ENCODE data around the gene ANKH. TPM values are rescaled to one million over a fixed set of nuclear protein-coding genes. Genes with fewer than 3 reads are reported as not detected.

ANKH gene
- total RNA-seq, 1 donor from 2014 or later = 75.9 TPM

GRCh38 chr5:14721990-14722656, 149.5 kb downstream of the ANKH start:
- peak; percentile 63 for ATAC-seq
- DNase-seq (ENCODE audit: low spot score) = no peak

- no peak for ATAC-seq
- no peak for DNase-seq (ENCODE audit: low spot score)
These were observed 151.2 kb downstream of the ANKH start for GRCh38 chr5:14720236-14720923.

- DNase-seq (ENCODE audit: low spot score) (no peak), ATAC-seq (no peak)
These were observed 152.8 kb downstream of the ANKH start for GRCh38 chr5:14718778-14719177.

- DNase-seq (ENCODE audit: low spot score) = no peak
- peak; percentile 65 for ATAC-seq
These were observed 154.5 kb downstream of the ANKH start for GRCh38 chr5:14716755-14717752.

GRCh38 chr5:14715481-14715880, 156.1 kb downstream of the ANKH start:
- DNase-seq (ENCODE audit: low spot score) = no peak
- no peak for ATAC-seq

- ATAC-seq (peak; percentile 3), DNase-seq (ENCODE audit: low spot score) (no peak)
These were observed 156.9 kb downstream of the ANKH start for GRCh38 chr5:14714706-14715105.

- DNase-seq (ENCODE audit: low spot score) (no peak), ATAC-seq (peak; percentile 5)
These were observed 157.8 kb downstream of the ANKH start for GRCh38 chr5:14713476-14714390.

GRCh38 chr5:14712666-14713065, 158.9 kb downstream of the ANKH start:
- no peak for DNase-seq (ENCODE audit: low spot score)

GRCh38 chr5:14712131-14712530, 159.4 kb downstream of the ANKH start:
- ATAC-seq (no peak), DNase-seq (ENCODE audit: low spot score) (no peak)

More at GRCh38 chr5:14712666-14713065, 158.9 kb downstream of the ANKH start:
- ATAC-seq = no peak

- DNase-seq (ENCODE audit: low spot score) = no peak
- no peak for ATAC-seq
These were observed 161.1 kb downstream of the ANKH start for GRCh38 chr5:14710313-14710994.

GRCh38 chr5:14708551-14708950, 163.0 kb downstream of the ANKH start:
- ATAC-seq = no peak
- no peak for DNase-seq (ENCODE audit: low spot score)

- peak; percentile 65 for ATAC-seq
- no peak for DNase-seq (ENCODE audit: low spot score)
These were observed 163.7 kb downstream of the ANKH start for GRCh38 chr5:14707811-14708390.

GRCh38 chr5:14706615-14707021, 165.0 kb downstream of the ANKH start:
- no peak for DNase-seq (ENCODE audit: low spot score)
- ATAC-seq = no peak

GRCh38 chr5:14705556-14705955, 166.0 kb downstream of the ANKH start:
- DNase-seq (ENCODE audit: low spot score) (peak; percentile 79), ATAC-seq (peak; percentile 82)

- DNase-seq (ENCODE audit: low spot score) = peak; percentile 62
- ATAC-seq = peak; percentile 57
These were observed 169.2 kb downstream of the ANKH start for GRCh38 chr5:14702238-14702839.

- ATAC-seq = no peak
These were observed 170.0 kb downstream of the ANKH start for GRCh38 chr5:14701556-14701955.

GRCh38 chr5:14700478-14701436, 170.8 kb downstream of the ANKH start:
- DNase-seq (ENCODE audit: low spot score) = no peak
- no peak for ATAC-seq

More at GRCh38 chr5:14701556-14701955, 170.0 kb downstream of the ANKH start:
- no peak for DNase-seq (ENCODE audit: low spot score)

Measured in left lobe of liver (tissue), 2 donors.